Measurements from ENCODE around the gene GPR152. TPM values are rescaled to one million over a fixed set of nuclear protein-coding genes. Genes with fewer than 3 reads are reported as not detected.
A peak's percentile ranks its signal among the peaks of the same experiment; 100 is the strongest.
"Not testable (repeated sequence)": the region's sequence is repeated elsewhere in the genome, so short reads cannot be mapped to it uniquely, and the experiment has no call there.

GPR152 gene
- total and polyA plus RNA-seq, 4 experiments from 2014 or later = 0.35 to 1.7 TPM; not detected in 2

- Histone ChIP-seq H3K4me1 (ENCODE audit: insufficient read depth, low read length) (peaks cover 82% of the 10 kb centered on the region), H3K27me3 (ENCODE audit: insufficient read depth, low read length) (no peaks in the 10 kb centered on the region), H3K27ac (ENCODE audit: low read depth, low read length) (no peak overlapping the region), H3K9me3 (ENCODE audit: control insufficient read depth in 1 of 2, low read length in 2 of 2) (no peaks in the 10 kb centered on the region), H3K36me3 (ENCODE audit: insufficient read depth, low read length) (peaks cover 38% of the 10 kb centered on the region), H3K4me3 (ENCODE audit: low read length in 2 of 2) (no peak overlapping the region)
- no peak for DNase-seq
- peak overlapping the region in 6 of 8 donors; percentile 8 to 66 (median 64) for H3K4me3 Mint-ChIP-seq
- H3K4me1 Mint-ChIP-seq = peaks cover 26 to 75% (median 48%) of the 10 kb centered on the region in 4 donors
- peaks cover 0 to 7% (median 0%) of the 10 kb centered on the region in 8 donors for H3K9me3 Mint-ChIP-seq
- no peaks in the 10 kb centered on the region for H3K27me3 Mint-ChIP-seq
- H3K36me3 Mint-ChIP-seq = peaks cover 15 to 31% of the 10 kb centered on the region in 2 donors
- ChIA-PET CTCF (ENCODE audit: partially characterized antibody) (interaction anchor here (0.7 to 1.4 kb wide), 2 partner anchors 10 to 38 kb away, joined by 3 read pairs; no protein-coding TSS in a partner anchor), POLR2A (ENCODE audit: partially characterized antibody) (interaction anchor here (0.6 to 31.8 kb wide), 7 partner anchors 13 to 164 kb away, joined by 3 to 2262 read pairs (median 279); partner anchors contain the start of genes AIP, CABP4, CARNS1 and CORO1B)
- intact Hi-C loops (cut with micrococcal nuclease) = no loop called here
- H3K27ac Mint-ChIP-seq = peak overlapping the region; percentile 30 to 94 (median 75)
Observed at GRCh38 chr11:67431346-67432249, 20.9 kb downstream of the GPR152 start.

- Mint-ChIP-seq H3K4me1 (peaks cover 19 to 70% (median 41%) of the 10 kb centered on the region in 4 donors), H3K9me3 (peaks cover 0 to 3% (median 0%) of the 10 kb centered on the region in 8 donors), H3K27me3 (no peaks in the 10 kb centered on the region), H3K4me3 (peak overlapping the region in 7 of 8 donors; percentile 93 to 100 (median 98)), H3K27ac (peak overlapping the region in 5 of 7 donors; percentile 9 to 99 (median 96)), H3K36me3 (peaks cover 8 to 24% of the 10 kb centered on the region in 2 donors)
- DNase-seq = no peak
- H3K4me3 ChIP-seq (ENCODE audit: low read length in 2 of 2) = no peak overlapping the region
- CTCF ChIA-PET (ENCODE audit: partially characterized antibody) = interaction anchor here (3.2 to 3.3 kb wide), 2 partner anchors 8 to 28 kb away, joined by 14 to 21 read pairs; partner anchors contain the start of genes PPP1CA and PTPRCAP
- no peaks in the 10 kb centered on the region for H3K27me3 ChIP-seq (ENCODE audit: insufficient read depth, low read length)
- H3K9me3 ChIP-seq (ENCODE audit: control insufficient read depth in 1 of 2, low read length in 2 of 2) = no peaks in the 10 kb centered on the region
- peak overlapping the region; percentile 90 for H3K27ac ChIP-seq (ENCODE audit: low read depth, low read length)
- POLR2A ChIA-PET (ENCODE audit: partially characterized antibody) = interaction anchor here (1.5 to 31.8 kb wide), 7 partner anchors 8 to 76 kb away, joined by 3 to 2262 read pairs (median 115); partner anchors contain the start of genes AIP, CABP4, CARNS1 and CORO1B
- intact Hi-C loops (cut with micrococcal nuclease) = no loop called here
- H3K4me1 ChIP-seq (ENCODE audit: insufficient read depth, low read length) = peaks cover 63% of the 10 kb centered on the region
- H3K36me3 ChIP-seq (ENCODE audit: insufficient read depth, low read length) = peaks cover 23% of the 10 kb centered on the region
Observed at GRCh38 chr11:67429722-67430121, 22.8 kb downstream of the GPR152 start.

- Histone ChIP-seq H3K9me3 (ENCODE audit: control insufficient read depth in 1 of 2, low read length in 2 of 2) (no peaks in the 10 kb centered on the region), H3K27ac (ENCODE audit: low read depth, low read length) (peak overlapping the region; percentile 90), H3K4me1 (ENCODE audit: insufficient read depth, low read length) (peaks cover 58% of the 10 kb centered on the region), H3K27me3 (ENCODE audit: insufficient read depth, low read length) (no peaks in the 10 kb centered on the region), H3K36me3 (ENCODE audit: insufficient read depth, low read length) (peaks cover 21% of the 10 kb centered on the region), H3K4me3 (ENCODE audit: low read length in 2 of 2) (peak overlapping the region; percentile 94 to 95)
- ChIA-PET POLR2A (ENCODE audit: partially characterized antibody) (interaction anchor here (0.8 to 31.8 kb wide), 12 partner anchors 9 to 189 kb away, joined by 3 to 2262 read pairs (median 11); partner anchors contain the start of genes AIP, CABP4, CARNS1 and CORO1B), CTCF (ENCODE audit: partially characterized antibody) (interaction anchor here (0.9 to 3.3 kb wide), 6 partner anchors 9 to 78 kb away, joined by 3 to 21 read pairs (median 4); partner anchors contain the start of genes PPP1CA, PTPRCAP and TBC1D10C)
- H3K36me3 Mint-ChIP-seq = peaks cover 8 to 22% of the 10 kb centered on the region in 2 donors
- peaks cover 17 to 68% (median 39%) of the 10 kb centered on the region in 4 donors for H3K4me1 Mint-ChIP-seq
- peak overlapping the region; percentile 95 to 99 (median 97) for H3K27ac Mint-ChIP-seq
- H3K4me3 Mint-ChIP-seq = peak overlapping the region; percentile 93 to 100 (median 98)
- H3K9me3 Mint-ChIP-seq = peaks cover 0 to 3% (median 0%) of the 10 kb centered on the region in 8 donors
- intact Hi-C loops (cut with micrococcal nuclease) = no loop called here
- DNase-seq = no peak
- no peaks in the 10 kb centered on the region for H3K27me3 Mint-ChIP-seq
Observed at GRCh38 chr11:67429038-67429668, 23.4 kb downstream of the GPR152 start.

GRCh38 chr11:67428052-67429001, 24.2 kb downstream of the GPR152 start, which contains the start of gene RPS6KB2:
Gene RPS6KB2, plus strand, starts transcription at chr11:67428494. Its CDS starts 52 bp downstream, at chr11:67428546.
- POLR2A ChIA-PET (ENCODE audit: partially characterized antibody) = interaction anchor here (0.8 to 31.8 kb wide), 14 partner anchors 10 to 188 kb away, joined by 3 to 2262 read pairs (median 8); partner anchors contain the start of genes AIP, CABP4, CARNS1 and CORO1B

GRCh38 chr11:67427364-67427859, 25.1 kb downstream of the GPR152 start:
- DNase-seq; H3K27me3 ChIP-seq (ENCODE audit: insufficient read depth, low read length); H3K27me3 Mint-ChIP-seq; H3K9me3 Mint-ChIP-seq; H3K36me3 ChIP-seq (ENCODE audit: insufficient read depth, low read length); intact Hi-C loops (cut with micrococcal nuclease); H3K9me3 ChIP-seq (ENCODE audit: control insufficient read depth in 1 of 2, low read length in 2 of 2): not testable (repeated sequence)
- H3K4me3 Mint-ChIP-seq = peak overlapping the region; percentile 93 to 100 (median 98)
- peaks cover 15 to 58% (median 33%) of the 10 kb centered on the region in 4 donors for H3K4me1 Mint-ChIP-seq
- H3K36me3 Mint-ChIP-seq = peaks cover 8 to 15% of the 10 kb centered on the region in 2 donors
- H3K4me3 ChIP-seq (ENCODE audit: low read length in 2 of 2) = peak overlapping the region; percentile 94 to 95
- H3K27ac ChIP-seq (ENCODE audit: low read depth, low read length) = peak overlapping the region; percentile 90
- H3K4me1 ChIP-seq (ENCODE audit: insufficient read depth, low read length) = peaks cover 40% of the 10 kb centered on the region
- CTCF ChIA-PET (ENCODE audit: partially characterized antibody) = interaction anchor here (1.1 to 3.3 kb wide), 7 partner anchors 11 to 49 kb away, joined by 3 to 21 read pairs (median 6); partner anchors contain the start of genes PPP1CA, PTPRCAP and TBC1D10C
- POLR2A ChIA-PET (ENCODE audit: partially characterized antibody) = interaction anchor here (1.5 to 31.8 kb wide), 6 partner anchors 9 to 76 kb away, joined by 4 to 2262 read pairs (median 410); partner anchors contain the start of genes AIP, CABP4, CARNS1 and CORO1B
- peak overlapping the region; percentile 95 to 99 (median 97) for H3K27ac Mint-ChIP-seq

More at GRCh38 chr11:67428052-67429001, 24.2 kb downstream of the GPR152 start, which contains the start of gene RPS6KB2:
- Mint-ChIP-seq H3K4me3 (peak within 1 kb of the TSS; percentile 93 to 100 (median 98)), H3K4me1 (peaks cover 14 to 61% (median 32%) of the 10 kb centered on the region in 4 donors), H3K27ac (peak within 1 kb of the TSS; percentile 95 to 99 (median 97)), H3K9me3 (peaks cover 0 to 3% (median 0%) of the 10 kb centered on the region in 8 donors), H3K27me3 (no peaks in the 10 kb centered on the region), H3K36me3 (peaks cover 8 to 17% of the 10 kb centered on the region in 2 donors)
- no peaks in the 10 kb centered on the region for H3K9me3 ChIP-seq (ENCODE audit: control insufficient read depth in 1 of 2, low read length in 2 of 2)
- H3K27me3 ChIP-seq (ENCODE audit: insufficient read depth, low read length) = no peaks in the 10 kb centered on the region
- CTCF ChIA-PET (ENCODE audit: partially characterized antibody) = interaction anchor here (0.8 to 3.3 kb wide), 10 partner anchors 10 to 77 kb away, joined by 3 to 21 read pairs (median 3); partner anchors contain the start of genes PPP1CA, PTPRCAP and TBC1D10C
- peaks cover 16% of the 10 kb centered on the region for H3K36me3 ChIP-seq (ENCODE audit: insufficient read depth, low read length)
- H3K4me1 ChIP-seq (ENCODE audit: insufficient read depth, low read length) = peaks cover 49% of the 10 kb centered on the region
- peak; percentile 97 to 99 (median 98) for DNase-seq
- peak within 1 kb of the TSS; percentile 94 to 95 for H3K4me3 ChIP-seq (ENCODE audit: low read length in 2 of 2)
- intact Hi-C loops (cut with micrococcal nuclease) = loop anchor here (1.0 kb wide), 6 partner anchors 9 to 78 kb away; partner anchors contain the start of genes CORO1B, PTPRCAP and TMEM134
- peak within 1 kb of the TSS; percentile 90 for H3K27ac ChIP-seq (ENCODE audit: low read depth, low read length)

Data from CD4-positive, alpha-beta memory T cell (primary cell).